ENCODE measurements around the gene ITGB3BP.

DNA sequence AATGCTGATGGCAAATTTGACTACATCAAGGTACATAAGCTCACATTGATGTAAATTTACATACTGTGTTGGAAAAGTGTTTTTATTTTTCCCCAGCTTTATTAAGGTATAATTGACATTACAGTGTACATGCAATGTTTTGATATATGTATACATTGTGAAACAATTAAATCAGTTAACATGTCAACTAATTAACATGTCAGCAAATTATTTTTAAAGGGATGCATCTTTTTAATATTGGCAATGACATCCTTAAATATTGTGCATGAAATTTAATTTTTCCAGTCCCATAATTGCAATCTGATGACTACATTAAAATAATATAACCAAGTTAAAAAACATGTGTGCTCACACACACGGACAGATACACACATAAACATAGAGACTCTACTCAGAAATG lies 9.7 kb upstream of the ITGB3BP start:
- TF ChIP-seq, protein P1, sequence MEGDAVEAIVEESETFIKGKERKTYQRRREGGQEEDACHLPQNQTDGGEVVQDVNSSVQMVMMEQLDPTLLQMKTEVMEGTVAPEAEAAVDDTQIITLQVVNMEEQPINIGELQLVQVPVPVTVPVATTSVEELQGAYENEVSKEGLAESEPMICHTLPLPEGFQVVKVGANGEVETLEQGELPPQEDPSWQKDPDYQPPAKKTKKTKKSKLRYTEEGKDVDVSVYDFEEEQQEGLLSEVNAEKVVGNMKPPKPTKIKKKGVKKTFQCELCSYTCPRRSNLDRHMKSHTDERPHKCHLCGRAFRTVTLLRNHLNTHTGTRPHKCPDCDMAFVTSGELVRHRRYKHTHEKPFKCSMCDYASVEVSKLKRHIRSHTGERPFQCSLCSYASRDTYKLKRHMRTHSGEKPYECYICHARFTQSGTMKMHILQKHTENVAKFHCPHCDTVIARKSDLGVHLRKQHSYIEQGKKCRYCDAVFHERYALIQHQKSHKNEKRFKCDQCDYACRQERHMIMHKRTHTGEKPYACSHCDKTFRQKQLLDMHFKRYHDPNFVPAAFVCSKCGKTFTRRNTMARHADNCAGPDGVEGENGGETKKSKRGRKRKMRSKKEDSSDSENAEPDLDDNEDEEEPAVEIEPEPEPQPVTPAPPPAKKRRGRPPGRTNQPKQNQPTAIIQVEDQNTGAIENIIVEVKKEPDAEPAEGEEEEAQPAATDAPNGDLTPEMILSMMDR (IDR thresholded peaks at IDR 0.05): no peak
- TF ChIP-seq, protein P2, sequence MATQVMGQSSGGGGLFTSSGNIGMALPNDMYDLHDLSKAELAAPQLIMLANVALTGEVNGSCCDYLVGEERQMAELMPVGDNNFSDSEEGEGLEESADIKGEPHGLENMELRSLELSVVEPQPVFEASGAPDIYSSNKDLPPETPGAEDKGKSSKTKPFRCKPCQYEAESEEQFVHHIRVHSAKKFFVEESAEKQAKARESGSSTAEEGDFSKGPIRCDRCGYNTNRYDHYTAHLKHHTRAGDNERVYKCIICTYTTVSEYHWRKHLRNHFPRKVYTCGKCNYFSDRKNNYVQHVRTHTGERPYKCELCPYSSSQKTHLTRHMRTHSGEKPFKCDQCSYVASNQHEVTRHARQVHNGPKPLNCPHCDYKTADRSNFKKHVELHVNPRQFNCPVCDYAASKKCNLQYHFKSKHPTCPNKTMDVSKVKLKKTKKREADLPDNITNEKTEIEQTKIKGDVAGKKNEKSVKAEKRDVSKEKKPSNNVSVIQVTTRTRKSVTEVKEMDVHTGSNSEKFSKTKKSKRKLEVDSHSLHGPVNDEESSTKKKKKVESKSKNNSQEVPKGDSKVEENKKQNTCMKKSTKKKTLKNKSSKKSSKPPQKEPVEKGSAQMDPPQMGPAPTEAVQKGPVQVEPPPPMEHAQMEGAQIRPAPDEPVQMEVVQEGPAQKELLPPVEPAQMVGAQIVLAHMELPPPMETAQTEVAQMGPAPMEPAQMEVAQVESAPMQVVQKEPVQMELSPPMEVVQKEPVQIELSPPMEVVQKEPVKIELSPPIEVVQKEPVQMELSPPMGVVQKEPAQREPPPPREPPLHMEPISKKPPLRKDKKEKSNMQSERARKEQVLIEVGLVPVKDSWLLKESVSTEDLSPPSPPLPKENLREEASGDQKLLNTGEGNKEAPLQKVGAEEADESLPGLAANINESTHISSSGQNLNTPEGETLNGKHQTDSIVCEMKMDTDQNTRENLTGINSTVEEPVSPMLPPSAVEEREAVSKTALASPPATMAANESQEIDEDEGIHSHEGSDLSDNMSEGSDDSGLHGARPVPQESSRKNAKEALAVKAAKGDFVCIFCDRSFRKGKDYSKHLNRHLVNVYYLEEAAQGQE (IDR thresholded peaks at IDR 0.05; ENCODE audit: insufficient read depth in 1 of 2, low read depth in 2 of 2, low read length in 1 of 2): no peak
- no peak for TF ChIP-seq POLR2AphosphoS5 (IDR thresholded peaks at IDR 0.05; ENCODE audit: low read depth, low read length)
- TF ChIP-seq TCF7L2 (IDR thresholded peaks at IDR 0.05; ENCODE audit: low read depth, low read length): no peak

Data from Panc1 (cell line).